Measurements from ENCODE around the gene COPRS.

- no peak for TF ChIP-seq CTCF (IDR thresholded peaks at IDR 0.05; ENCODE audit: low read depth, low read length)
- no peak for TF ChIP-seq MAX (IDR thresholded peaks at IDR 0.05; ENCODE audit: low read depth, low read length)
- no peak for TF ChIP-seq POLR2A (IDR thresholded peaks at IDR 0.05; ENCODE audit: extremely low read depth, insufficient read length)
Observed at GRCh38 chr17:31823014-31823413, 36.0 kb downstream of the COPRS start.

Measured in NB4 (cell line).